ENCODE results near the gene LPAR3.

DNA sequence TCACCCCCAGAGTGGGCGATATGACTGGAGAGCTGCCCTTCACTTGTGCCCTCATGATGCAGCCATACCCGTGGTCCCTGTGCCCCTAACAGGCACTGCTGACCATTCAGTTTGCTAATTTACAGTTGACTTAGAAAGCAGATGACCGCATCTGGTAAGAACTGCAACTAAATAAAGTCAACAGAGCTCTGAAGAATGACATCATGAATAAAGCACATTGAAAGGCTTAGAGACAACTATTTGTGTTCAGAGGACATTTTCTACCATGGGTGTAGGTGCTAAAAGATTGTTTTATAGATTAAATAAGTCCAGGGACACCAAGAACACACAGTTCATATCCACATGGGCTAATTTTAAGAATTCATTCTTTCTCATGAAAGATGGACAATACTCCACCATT is 65.5 kb downstream of the LPAR3 start:
- TF ChIP-seq, protein P1, sequence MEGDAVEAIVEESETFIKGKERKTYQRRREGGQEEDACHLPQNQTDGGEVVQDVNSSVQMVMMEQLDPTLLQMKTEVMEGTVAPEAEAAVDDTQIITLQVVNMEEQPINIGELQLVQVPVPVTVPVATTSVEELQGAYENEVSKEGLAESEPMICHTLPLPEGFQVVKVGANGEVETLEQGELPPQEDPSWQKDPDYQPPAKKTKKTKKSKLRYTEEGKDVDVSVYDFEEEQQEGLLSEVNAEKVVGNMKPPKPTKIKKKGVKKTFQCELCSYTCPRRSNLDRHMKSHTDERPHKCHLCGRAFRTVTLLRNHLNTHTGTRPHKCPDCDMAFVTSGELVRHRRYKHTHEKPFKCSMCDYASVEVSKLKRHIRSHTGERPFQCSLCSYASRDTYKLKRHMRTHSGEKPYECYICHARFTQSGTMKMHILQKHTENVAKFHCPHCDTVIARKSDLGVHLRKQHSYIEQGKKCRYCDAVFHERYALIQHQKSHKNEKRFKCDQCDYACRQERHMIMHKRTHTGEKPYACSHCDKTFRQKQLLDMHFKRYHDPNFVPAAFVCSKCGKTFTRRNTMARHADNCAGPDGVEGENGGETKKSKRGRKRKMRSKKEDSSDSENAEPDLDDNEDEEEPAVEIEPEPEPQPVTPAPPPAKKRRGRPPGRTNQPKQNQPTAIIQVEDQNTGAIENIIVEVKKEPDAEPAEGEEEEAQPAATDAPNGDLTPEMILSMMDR (IDR thresholded peaks at IDR 0.05): no peak
- TF ChIP-seq POLR2A (IDR thresholded peaks at IDR 0.05): no peak
